ENCODE results near the gene SLC6A18.
"Not testable (repeated sequence)": the region's sequence is repeated elsewhere in the genome, so short reads cannot be mapped to it uniquely, and the experiment has no call there.

SLC6A18 gene

DNA sequence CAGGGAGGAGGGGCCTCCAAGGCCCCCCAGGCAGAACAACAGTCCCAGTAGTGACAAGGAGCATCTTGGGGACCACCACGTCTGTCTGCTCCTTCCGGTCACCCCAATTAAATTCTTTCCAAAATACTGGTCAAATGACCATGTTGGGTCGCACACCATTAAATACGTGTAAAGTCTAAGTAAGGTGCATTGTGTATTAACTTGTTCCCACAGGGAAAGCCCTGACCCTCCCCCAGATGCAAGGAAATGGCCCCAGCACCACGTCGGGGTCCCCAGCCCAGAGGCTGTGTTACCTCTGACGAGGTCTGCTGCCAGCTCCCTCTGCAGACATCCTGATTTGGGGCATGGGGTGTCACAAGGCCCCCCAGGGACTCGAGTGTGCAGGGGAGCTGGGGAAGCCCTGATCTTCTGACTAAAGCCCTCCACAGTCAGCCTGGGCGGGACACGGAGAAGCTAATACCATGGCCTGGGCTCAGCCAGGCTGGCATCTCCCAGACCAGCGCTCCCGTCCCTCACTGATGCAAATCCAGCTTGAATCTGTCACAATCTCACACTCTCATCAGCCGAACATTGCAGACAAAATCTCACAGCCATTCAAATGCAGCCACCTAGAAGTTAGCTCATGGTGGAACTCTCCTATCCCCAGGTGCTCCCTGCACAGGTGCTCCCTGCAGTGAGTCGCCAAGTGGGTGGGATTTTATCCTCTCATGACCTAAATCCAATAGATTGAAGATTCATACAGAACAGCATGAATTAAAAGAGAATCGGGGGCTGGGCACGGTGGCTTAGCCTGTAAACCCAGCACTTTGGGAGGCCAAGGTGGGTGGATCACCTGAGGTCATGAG is 56.1 kb downstream of the SLC6A18 start:
- no peak overlapping the region for H3K4me3 ChIP-seq (ENCODE audit: control insufficient read depth, low read depth, low read length)
- TF ChIP-seq, protein P1, sequence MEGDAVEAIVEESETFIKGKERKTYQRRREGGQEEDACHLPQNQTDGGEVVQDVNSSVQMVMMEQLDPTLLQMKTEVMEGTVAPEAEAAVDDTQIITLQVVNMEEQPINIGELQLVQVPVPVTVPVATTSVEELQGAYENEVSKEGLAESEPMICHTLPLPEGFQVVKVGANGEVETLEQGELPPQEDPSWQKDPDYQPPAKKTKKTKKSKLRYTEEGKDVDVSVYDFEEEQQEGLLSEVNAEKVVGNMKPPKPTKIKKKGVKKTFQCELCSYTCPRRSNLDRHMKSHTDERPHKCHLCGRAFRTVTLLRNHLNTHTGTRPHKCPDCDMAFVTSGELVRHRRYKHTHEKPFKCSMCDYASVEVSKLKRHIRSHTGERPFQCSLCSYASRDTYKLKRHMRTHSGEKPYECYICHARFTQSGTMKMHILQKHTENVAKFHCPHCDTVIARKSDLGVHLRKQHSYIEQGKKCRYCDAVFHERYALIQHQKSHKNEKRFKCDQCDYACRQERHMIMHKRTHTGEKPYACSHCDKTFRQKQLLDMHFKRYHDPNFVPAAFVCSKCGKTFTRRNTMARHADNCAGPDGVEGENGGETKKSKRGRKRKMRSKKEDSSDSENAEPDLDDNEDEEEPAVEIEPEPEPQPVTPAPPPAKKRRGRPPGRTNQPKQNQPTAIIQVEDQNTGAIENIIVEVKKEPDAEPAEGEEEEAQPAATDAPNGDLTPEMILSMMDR (IDR thresholded peaks at IDR 0.05; ENCODE audit: control insufficient read depth, insufficient read depth, low read depth, low read length, missing control alignments) = no peak
- no peak for DNase-seq (ENCODE audit: low read depth)

DNA sequence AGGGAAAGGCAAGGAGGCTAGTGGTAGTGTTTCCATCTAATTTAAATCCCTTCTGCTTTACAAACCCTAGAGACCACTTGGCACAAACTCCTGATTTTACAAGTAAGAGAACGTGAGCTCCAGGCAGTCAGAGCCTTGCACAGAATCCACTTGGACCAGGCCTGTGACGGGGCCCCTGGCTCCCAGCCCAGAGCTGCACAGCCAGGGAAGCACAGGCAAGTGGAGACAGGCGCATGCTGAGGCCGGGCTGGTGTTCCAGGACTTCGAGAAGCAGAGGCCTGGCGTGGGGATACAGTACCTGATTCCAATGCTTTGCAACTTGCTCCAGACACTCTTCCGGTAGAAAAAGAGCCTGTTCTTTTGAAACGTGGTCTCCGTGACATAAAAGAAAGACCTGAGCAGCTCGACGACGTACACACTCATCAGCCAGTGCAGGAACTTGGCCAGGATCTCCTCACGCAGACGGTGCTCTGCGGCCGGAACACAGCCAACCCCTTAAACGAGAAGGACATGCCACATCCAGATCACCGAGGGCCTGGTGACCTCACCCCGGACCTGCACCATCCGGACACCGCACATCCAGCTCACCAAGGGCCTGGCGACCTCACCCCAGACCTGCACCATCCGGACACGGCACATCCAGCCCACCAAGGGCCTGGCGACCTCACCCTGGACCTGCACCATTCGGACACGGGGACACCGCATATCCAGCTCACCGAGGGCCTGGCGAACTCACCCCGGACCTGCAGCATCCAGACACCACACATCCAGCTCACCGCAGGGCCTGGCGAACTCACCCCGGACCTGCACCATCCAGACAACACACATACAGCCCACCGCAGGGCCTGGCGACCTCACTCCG is 57.2 kb downstream of the SLC6A18 start:
- H3K4me3 ChIP-seq (ENCODE audit: control insufficient read depth, low read depth, low read length) = no peak overlapping the region
- no peak for DNase-seq (ENCODE audit: low read depth)
- TF ChIP-seq, protein P1 (IDR thresholded peaks at IDR 0.05; ENCODE audit: control insufficient read depth, insufficient read depth, low read depth, low read length, missing control alignments) = no peak

DNA sequence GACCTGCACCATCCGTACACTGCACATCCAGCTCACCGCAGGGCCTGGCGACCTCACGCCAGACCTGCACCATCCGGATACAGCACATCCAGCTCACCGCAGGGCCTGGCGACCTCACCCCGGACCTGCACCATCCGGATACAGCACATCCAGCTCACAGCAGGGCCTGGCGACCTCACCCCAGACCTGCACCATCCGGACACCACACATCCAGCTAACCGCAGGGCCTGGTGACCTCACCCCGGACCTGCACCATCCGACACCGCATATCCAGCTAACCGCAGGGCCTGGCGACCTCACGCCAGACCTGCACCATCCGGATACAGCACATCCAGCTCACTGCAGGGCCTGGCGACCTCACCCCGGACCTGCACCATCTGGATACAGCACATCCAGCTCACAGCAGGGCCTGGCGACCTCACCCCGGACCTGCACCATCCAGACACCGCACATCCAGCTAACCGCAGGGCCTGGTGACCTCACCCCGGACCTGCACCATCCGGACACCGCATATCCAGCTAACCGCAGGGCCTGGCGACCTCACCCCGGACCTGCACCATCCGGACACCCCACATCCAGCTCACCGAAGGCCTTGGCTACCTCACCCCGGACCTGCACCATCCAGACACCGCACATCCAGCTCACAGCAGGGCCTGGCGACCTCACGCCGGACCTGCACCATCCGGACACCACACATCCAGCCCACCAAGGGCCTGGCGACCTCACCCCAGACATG is 58.0 kb downstream of the SLC6A18 start:
- DNase-seq (ENCODE audit: low read depth); H3K4me3 ChIP-seq (ENCODE audit: control insufficient read depth, low read depth, low read length): not testable (repeated sequence)

DNA sequence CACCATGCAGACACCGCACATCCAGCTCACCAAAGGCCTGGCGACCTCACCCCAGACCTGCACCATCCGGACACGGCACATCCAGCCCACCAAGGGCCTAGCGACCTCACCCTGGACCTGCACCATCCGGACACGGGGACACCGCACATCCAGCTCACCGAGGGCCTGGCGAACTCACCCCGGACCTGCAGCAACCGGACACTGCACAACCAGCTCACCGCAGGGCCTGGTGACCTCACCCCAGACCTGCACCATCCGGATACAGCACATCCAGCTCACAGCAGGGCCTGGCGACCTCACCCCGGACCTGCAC is 58.5 kb downstream of the SLC6A18 start:
- not testable (repeated sequence) for H3K4me3 ChIP-seq (ENCODE audit: control insufficient read depth, low read depth, low read length); DNase-seq (ENCODE audit: low read depth)

DNA sequence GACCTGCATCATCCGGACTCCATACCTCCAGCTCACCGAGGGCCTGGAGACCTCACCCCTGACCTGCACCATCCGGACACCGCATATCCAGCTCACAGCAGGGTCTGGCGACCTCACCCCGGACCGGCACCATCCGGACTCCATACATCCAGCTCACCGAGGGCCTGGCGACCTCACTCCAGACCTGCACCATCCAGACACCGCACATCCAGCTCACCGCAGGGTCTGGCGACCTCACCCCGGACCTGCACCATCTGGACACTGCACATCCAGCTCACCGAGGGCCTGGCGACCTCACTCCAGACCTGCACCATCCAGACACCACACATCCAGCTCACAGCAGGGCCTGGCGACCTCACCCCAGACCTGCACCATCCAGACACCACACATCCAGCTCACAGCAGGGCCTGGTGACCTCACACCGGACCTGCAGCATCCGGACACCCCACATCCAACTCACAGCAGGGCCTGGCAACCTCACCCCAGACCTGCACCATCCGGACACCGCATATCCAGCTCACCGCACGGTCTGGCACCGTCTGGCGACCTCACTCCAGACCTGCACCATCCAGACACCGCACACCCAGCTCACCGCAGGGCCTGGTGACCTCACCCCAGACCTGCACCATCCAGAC is 59.3 kb downstream of the SLC6A18 start:
- H3K4me3 ChIP-seq (ENCODE audit: control insufficient read depth, low read depth, low read length); DNase-seq (ENCODE audit: low read depth): not testable (repeated sequence)

DNA sequence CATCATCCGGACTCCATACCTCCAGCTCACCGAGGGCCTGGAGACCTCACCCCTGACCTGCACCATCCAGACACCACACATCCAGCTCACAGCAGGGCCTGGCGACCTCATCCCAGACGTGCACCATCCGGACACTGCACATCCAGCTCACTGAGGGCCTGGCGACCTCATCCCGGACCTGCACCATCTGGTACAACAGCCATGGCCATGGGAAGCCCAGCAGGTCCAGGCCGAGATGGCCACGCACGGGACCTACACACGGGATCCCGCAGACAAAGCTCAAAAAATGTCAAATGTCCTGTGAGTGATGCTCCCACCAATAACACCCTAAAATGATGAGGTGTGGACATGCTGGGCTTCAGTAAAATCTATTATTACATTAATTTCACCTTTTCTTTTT is 60.0 kb downstream of the SLC6A18 start:
- H3K4me3 ChIP-seq (ENCODE audit: control insufficient read depth, low read depth, low read length) = no peak overlapping the region
- TF ChIP-seq, protein P1 (IDR thresholded peaks at IDR 0.05; ENCODE audit: control insufficient read depth, insufficient read depth, low read depth, low read length, missing control alignments) = no peak
- no peak for DNase-seq (ENCODE audit: low read depth)

DNA sequence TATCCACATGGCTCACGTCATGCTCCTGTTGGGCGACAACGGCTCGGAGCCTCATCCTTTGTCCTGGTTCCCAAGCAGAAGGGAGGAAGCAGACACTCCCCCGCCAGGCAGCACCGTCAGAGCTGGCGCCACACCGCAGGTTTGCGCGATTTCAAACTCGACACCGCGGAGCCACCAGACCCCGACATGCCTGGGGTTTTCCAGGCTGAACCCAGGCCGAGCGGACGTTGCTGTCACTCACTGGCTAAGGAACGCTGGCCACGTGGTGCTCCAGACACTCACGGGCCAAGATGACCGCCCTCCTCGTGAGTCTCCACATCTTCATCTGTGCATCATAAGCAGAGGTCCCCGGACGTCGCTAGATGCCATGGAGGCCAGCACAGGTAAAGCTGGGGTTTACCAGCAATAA is 60.7 kb downstream of the SLC6A18 start:
- no peak for DNase-seq (ENCODE audit: low read depth)
- TF ChIP-seq, protein P1 (IDR thresholded peaks at IDR 0.05; ENCODE audit: control insufficient read depth, insufficient read depth, low read depth, low read length, missing control alignments) = no peak
- H3K4me3 ChIP-seq (ENCODE audit: control insufficient read depth, low read depth, low read length) = no peak overlapping the region
